HG03565 (cell line): ENCODE data around the gene SORL1.

Experiments
- ATAC-seq: cut with Tn5 transposase; IDR thresholded peaks from one replicate; pipeline ENCODE4 v1.9.1; 2021; ENCODE audit warnings: mild to moderate bottlenecking, moderate library complexity; ENCODE audit not compliant: unreplicated experiment

The SORL1 gene

DNA sequence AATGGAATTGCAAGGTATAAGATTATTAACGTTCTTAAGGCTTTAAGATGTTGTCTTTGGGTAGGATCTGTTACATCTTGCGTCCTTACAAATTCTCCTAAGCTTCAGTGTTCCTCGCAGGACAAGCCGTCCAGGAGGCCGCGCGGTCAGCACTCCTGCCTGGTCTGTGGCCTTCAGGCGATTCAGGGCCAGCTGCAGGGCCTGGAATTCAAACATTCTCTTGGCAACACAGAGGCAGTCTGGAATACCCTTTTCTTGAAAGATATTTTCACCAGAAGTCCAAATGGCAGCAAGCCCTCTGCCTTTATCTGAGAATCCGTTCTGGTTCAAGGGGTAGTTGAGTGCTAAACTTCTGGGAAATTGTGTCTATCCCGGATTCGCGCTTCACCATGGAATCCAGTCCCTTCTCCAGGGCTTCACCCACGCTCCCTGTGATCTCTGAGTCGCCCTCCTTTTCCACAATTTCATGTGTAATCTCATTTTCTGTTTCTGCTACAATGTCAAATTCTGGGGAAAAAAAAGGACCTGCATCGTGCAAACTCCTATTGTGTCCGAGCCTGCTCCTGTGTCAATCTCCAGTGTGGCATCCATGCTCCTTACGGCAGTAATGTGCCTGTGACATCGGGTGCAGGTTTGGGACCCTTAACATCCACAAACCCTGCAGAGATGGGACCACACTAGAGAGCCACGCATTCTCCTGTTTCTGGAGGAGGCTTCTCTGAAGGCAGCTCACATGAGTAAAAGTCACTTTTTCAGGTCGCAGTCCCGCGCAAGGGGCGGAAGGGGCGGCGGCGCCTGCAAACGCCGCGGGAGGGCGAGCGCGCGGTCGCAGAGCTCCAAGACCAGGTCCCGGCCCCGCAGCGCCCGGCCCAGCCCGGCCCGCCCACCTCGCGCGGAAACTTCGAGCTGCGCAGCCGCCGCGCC is 25.4 kb upstream of the SORL1 start:
- ATAC-seq: no peak

DNA sequence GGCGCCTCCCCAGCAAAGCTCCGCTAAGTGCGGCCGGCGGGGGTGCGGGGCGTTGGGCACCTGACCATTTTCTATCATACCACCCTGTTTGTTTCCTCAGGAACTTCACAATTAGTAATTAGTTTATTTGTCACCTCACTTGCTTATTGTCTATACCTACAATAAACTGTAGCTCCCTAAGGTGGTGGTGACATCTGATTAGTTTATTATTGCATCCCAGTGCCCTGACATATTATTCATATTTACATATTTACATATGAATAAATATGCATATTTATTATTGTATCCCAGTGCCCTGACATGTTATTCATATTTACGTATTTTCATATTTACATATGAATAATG is 24.7 kb upstream of the SORL1 start:
- ATAC-seq: no peak

DNA sequence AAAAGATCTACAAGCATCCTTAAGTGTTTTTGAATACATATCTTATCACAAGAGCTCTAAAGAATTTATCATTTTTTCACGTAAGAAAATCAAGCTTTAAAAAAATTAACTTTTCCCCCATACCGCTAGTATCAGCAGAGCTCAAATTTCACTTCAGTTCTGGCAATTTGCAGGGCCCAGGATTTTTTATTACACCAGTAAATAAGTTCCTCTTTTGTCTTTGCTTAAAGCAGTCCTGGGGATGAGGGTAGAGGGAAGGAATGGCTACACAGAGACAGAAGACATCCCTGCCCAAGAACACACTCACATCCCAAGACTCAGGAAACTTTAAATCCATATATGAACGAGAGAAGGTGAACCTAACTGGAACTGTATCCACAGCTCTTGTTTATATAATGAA is 22.6 kb upstream of the SORL1 start:
- no peak for ATAC-seq

DNA sequence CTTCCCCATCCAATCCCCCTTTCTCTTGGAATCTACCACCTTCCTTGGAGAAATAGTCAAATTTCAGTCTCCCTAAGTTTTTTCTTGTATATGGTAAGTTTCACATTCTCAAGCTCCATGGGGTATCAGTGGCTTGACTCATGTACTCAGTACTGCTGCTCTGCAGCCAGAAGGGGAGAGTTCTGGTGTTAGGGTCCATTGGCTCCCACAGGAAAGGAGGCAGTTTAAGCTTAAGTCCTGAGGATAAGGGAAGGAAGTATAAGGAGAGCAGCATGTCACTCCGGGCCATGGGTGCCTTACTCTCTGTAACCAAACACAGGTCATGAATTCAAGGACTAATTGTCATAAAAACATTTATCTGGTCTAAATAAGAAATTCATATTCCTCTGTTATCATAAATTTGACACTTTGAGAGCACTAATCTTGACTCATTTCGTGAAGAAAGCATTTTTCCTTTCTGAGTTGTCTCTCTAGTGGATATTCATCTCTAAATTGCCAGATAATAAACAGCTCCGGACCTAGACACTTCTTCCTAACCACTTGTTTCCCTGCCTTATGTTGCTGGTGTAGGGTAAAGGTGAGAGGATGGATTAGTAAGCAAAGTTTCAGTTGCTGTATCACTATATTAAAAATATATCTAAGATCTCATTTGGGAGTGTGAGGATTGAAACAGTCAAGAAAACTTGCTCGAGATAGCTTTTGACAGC is 20.1 kb upstream of the SORL1 start:
- no peak for ATAC-seq

DNA sequence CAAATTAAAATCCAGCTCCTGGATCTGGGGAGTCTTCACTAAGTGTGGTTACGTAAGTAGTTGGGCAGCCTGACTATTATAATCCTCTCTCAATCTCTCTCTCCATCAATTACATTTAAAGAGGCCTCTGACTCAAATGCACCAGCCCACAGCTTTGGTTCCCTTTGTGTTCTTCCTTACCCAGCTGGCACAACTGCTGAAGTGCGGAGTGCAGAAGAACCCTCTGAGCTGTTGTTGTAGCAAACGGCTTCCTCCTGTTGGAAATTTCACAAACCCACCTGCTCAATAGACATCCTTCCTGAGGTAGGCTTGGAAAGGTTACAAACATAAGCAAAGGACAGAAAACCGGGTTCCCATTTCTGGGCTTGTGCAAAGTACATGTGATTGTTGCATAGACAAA is 17.0 kb upstream of the SORL1 start:
- ATAC-seq: no peak

DNA sequence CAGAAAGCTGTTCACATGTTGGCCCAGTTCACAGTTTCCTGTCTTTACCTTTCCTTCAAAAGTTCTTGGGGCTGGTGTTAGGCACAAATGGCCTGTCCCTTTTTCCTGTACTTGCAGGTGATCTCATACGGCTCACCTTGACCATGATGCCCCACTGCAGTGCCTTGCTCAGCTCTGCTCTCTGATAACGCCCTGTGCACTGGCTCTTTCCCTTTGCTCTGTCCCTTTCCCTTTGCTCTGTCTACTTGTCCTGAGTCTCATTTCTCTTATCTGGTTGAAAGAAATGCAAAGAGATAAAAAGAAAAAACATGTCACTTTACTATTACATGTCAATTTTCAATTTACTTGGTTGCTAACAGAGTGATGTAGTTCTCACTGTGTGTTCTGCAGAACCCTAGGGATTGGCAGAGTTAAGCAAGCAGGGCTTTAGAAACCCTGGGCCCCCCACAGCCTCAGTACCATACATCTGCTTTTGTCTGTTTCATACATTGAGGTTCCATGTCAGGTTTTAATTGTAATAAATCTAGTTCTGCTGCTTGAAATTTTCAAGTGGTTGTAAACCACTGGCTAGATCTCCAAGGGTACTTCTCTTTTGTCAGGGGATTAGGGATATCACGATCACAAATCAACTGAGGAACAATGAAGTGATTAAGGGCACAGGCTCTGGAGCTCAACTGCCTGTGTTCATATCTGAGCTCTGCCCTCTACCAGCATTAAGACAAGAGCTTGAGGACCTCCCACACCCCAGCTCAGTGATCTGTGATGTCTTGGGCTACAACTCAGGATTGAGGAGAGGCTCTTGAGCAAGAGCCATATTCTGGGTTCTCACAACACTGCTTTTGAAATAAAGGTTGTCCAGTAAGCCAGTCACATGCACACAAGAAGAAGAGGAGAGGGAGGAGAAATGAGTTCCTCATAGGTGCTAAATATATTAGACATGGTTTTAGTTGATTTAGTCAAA is 16.3 kb upstream of the SORL1 start:
- ATAC-seq: no peak

DNA sequence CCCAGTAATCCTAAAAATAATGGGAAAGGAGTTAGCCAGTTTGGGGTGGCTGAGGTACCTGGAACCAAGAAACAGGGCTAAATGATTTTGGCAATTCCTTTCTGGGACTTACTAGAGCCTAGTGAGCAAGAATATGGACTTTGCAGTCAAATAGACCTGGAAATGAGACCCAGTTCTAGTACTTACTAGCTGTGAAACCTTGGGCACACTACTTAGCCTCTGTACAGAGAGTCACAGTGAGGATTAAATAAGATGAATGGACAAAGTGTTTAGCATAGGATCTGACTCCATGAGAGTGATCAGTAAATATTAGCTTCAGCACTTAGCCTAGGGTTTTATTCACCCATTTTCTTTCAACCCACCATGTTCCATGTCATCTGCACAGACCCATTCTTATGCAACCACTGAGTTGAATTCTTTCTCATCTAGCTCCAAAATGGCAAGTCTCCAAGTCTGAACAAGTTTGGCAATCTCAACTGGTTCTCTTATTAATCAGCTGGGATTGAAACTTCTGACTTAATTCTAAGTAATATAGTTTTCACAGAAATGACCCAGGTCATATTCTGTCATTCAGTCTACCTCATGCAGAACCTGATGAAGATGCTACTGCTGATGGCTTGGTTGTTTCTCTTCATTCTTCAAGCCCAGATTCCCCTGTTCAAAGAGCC is 15.0 kb upstream of the SORL1 start:
- no peak for ATAC-seq

DNA sequence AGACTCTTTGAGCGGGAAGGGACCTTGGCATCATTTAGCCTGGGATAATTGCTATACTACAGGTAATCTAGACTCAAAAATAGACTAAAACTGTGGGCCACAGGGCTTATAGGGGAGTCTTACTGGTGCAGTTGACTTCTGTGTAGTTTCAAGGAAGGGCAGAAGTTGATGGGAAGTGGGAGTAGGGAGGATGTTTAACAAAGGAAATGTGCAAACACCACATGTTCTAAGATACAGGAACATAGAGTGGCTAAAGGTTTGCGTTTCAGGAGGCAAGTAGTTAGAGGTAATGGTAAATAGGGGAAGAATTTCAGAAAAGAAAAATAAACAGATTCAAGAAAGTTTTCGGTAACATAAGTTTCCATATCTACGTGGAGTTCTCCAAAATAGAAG is 14.4 kb upstream of the SORL1 start:
- ATAC-seq: no peak

DNA sequence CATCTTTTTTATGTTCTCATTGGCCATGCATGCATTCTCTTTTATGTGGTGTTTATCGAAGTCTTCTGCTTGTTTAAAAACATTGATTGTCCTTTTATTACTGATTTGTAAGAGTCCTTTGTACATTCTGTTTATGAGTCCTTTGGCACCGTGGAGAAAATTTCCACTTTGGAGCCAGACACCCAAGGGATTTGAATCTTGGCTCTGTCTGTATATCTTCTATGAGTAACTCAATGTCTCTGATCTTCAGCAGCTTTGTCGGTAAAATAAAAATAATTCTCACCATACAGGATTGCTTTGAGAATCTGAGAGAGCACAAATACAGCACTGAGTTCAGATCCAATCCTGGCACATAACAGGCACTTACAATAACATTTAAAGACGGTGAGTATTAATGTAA is 12.8 kb upstream of the SORL1 start:
- ATAC-seq: no peak

DNA sequence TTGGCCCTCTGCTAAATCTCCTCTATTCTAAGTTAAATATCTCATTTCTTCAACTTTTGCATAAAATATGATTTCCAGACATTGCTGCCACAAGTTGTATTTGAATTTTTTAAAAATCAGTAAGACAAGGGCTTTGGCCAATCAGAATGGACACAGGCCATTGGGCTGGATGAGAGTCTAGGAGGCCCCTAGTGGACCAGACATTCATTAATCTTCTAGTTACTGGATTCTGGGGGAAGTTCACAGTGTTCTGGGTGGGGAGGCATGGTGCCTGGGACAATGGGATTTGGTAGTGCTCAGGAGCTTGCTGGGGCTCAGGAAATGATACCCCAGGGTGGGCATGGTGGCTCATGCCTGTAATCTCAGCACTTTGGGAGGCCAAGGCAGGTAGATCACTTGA is 12.4 kb upstream of the SORL1 start:
- no peak for ATAC-seq

DNA sequence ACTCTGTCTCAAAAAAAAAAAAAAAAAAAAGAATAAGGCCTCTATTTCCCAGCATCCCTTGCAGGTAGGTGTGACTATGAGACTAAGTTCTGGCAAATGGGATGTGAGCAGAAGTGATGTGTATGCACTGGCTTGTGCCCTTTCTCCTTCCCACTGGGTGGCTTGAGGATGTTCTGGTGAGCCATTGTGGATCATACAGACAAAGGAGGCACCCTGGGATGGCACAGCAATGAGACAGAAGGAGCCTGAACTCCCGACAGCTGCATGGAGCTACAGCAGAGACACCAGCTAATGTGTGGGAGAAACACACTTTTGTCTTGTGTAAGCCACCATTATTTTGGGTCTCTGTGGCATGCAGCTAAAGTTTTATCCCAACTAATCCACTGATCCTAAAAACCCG is 10.6 kb upstream of the SORL1 start:
- ATAC-seq: no peak

DNA sequence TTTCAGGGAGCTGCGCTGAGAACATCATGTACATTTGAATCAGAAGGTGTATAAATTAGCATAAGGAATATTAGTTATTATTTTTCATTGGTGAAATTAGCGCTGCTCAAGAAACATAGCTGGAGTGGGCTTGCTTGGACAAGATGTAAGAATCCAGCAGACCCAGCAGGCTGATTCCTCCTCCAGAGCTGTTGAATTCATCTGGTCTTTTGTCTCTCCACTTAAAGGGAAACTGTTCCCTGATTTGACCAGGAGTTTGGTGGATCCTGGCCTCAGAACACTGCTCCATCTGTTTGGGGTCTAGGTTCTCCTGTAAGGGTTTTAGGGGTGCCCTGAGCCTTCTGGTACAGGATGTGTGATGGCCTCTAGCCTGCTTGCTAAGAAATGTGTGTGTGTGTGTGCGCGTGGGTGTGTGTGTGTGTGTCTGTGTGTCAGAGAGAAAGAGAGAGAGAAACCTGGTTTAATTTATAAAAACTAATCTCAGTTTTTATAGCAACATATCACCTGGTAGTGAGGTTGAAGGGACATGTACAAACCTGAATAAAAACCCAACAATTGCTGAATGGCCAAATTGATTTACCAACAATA is 8.3 kb upstream of the SORL1 start:
- ATAC-seq: no peak

DNA sequence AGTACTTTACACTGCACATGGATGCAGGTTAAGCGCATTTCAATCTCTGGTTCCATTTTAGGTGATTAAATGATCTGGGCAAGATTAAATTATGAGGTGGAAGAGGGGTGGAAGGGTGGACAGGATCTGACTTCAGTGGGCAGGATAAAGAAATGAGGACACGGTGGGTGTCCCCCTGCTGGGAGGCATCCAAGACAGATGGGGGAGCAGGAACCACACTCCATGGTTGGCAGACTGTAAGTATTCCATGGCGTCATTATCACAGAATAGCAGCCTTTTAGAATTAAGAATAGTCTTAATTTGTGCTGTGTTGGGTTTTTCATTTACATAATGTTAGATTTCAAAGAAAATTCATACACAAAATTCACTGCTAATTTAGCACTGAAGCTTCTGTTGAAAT is 7.6 kb upstream of the SORL1 start:
- ATAC-seq: no peak

DNA sequence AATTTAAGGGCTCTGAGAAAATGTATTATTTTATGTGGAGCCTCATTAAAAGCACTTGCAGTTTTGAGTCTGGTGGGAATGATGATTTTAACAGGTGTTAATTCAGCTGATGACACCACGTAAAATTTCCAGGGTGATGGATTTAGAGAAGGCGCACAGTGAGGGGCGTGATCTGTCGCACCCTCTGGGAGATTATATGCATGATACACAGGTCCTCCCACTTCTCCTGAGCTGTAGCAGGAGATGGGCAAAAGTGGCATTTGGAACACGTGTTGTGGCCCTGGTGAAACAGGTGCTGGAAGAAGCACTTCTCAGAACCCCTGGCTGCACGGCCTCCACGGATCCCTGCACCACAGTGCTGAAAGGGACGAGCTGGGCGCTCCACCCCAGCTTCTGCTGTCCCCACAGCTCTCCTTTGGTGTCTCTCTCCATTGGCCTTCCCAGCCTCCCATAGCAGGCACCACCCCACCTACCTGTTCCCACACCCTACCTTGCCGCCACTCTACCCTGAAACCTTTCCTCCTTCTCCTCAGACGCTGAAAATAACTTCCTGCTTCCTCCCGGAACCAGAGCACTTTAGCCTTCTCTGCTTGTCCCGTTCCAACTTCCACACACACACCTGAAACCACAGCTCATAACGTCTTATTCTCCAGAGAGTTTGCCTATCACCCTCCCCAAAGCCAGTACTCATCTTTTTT is 6.9 kb upstream of the SORL1 start:
- ATAC-seq: no peak

DNA sequence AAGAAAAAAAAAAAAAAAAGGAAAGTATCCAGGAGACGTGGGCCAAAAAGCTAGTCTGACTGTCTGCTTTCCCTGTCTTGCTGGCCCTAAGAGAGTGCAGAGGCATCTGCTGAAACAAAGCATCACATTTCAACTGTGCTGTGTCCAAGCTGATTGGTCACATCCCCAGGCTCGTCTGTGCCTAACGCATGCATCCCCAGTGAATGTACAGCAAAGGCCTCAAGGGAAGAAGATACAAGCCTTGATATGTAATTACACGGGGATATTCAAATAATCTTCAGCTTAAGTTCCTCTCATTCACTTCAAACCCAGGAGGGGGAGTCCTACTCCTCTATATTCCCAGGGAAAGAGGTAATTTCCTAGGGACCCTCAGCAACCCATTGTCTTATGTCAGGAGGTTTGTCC is 5.4 kb upstream of the SORL1 start:
- ATAC-seq: no peak

DNA sequence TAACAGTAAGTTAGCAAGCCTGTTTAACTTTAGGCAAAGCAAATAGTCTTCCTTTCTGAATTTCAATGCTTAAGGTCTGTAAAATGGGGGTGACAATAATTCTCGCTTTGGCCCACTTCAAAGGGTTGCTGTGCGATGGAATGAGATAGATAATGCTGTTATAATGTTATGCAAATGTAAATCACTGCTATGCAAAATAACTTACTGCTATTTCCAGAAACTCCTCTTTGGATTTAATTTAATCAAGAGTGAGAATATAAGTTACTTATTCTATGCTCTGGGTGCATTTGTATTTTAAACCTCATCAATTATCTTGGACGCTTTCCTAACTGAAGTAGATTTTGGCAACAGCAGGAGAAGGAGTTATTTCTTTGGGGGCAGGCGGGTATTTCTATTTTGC is 4.1 kb upstream of the SORL1 start:
- no peak for ATAC-seq

DNA sequence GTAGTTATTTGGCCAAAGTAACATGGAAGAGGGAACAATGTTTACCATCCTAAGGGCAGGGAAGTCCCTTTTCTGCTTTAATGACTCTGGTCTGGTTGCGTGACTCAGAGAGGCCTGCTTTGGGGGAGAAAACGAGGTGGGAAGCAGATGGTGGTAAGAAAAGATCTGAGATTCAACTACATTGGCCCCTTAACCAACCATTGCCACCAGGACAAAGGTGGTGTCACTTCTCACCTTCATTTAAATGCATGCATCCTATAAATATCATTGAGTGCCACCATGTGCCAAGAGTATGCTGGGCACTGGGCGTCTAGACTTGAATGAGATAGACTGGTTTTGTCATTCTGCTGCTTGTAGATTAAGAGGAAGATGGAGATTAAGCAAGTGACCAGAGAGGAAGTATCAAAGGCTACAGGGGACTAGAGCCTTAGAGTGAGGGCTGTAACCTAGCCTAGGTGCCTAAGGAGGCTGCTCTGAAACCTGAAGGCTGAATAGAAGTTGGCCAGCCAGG is 3.6 kb upstream of the SORL1 start:
- no peak for ATAC-seq

DNA sequence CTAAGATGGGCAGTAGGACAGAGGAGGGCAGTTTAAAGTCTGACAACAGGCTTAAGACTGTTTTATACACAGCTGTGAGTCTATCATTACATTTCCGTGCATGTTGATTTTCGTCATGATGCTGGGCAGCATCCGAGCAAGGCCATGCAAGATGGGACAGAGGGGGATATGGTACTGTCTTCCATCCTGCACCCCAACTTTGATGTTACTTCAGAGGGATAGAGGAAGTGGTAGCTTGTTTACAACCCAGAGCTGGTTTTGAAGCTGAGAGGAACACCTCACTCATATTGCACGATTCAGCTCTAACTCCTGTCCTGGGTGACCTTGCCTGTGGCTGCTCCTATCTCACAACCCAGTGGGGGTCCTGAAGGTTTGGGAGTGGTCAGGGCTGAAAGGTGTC is 3.0 kb upstream of the SORL1 start:
- no peak for ATAC-seq

DNA sequence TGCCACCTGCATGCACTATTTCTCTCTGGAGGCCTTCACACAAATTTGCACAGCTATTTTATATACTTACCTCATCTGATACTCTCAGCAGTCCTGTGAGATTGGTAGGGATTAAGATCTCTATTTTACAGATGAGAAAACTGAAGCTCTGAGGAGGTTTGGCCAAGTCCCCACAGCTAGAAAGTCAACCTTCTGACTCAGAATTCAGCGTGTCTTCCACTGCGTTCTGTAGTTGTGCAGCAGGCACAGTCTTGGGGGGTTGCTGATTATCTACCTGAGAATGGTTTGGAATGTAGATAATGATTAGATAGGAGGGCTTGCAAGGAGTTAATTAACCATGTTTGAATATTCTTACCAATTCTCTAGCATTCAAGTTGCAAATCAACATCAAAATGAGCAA is 2.5 kb upstream of the SORL1 start:
- ATAC-seq: no peak

DNA sequence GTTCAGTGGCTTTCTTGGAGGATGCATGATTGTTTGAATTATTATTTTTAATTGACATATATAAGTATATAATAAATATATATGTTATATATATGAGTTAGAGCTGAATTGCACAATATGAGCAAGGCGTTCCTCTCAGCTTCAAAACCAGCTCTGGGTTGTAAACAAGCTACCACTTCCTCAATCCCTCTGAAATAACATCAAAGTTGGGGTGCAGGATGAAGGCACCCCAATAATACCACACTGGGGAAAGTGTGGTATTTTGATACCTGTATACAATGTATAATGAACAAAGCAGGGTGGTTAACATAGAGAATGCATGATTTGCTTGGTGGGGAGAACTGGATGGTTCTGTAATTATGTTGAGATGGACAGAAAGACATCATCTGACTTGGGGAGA is 1.7 kb upstream of the SORL1 start:
- ATAC-seq: no peak
